Heart left ventricle (tissue), 16 donors: ENCODE data around the gene WDR76. TPM values are rescaled to one million over a fixed set of nuclear protein-coding genes. Genes with fewer than 3 reads are reported as not detected.

Experiments used
- ATAC-seq, 4 donors: fragments of 200-7000 bp; cut with Tn5 transposase; one replicate each; pipeline ENCODE4 v1.9.1; 2020 to 2022; ENCODE audit warnings: moderate library complexity in 4 of 4, mild to moderate bottlenecking in 3 of 4, moderate number of reproducible peaks in 1 of 4
- DNase-seq, 5 donors: peaks; one replicate each; pipeline ENCODE4 v3.0.0-alpha.2; 2020
- H3K27ac ChIP-seq, 12 donors: fragments of 200-600 bp; sonication (generic) in 4 of 12; one replicate each; pipeline versions ENCODE4 v1.5.0 to v1.8.0; 2016 to 2022; ENCODE audit warnings: mild to moderate bottlenecking in 2 of 12
- H3K27me3 ChIP-seq, 9 donors: fragments of 200-600 bp; sonication (generic) in 2 of 9; one replicate each; pipeline versions ENCODE4 v1.5.1 to v1.8.0; 2016 to 2022; ENCODE audit warnings: mild to moderate bottlenecking in 3 of 9
- H3K36me3 ChIP-seq, 9 donors: fragments of 200-600 bp; sonication (generic) in 2 of 9; one replicate each; pipeline versions ENCODE4 v1.5.0 to v1.8.0; 2018 to 2022; ENCODE audit warnings: mild to moderate bottlenecking in 2 of 9
- H3K4me1 ChIP-seq, 12 donors: fragments of 200-600 bp; sonication (generic) in 4 of 12; one replicate each; pipeline versions ENCODE4 v1.5.0 to v1.8.0; 2016 to 2022; ENCODE audit warnings: mild to moderate bottlenecking in 3 of 12
- H3K4me3 ChIP-seq, 12 donors: fragments of 200-600 bp; sonication (generic) in 4 of 12; one replicate each; pipeline versions ENCODE4 v1.5.0 to v1.8.0; 2017 to 2022; ENCODE audit warnings: mild to moderate bottlenecking in 9 of 12, moderate library complexity in 4 of 12
- H3K9me3 ChIP-seq, 12 donors: fragments of 200-600 bp; sonication (generic) in 4 of 12; one replicate each; pipeline versions ENCODE4 v1.5.0 to v1.8.0; 2016 to 2022; ENCODE audit warnings: mild to moderate bottlenecking in 1 of 12
- CTCF ChIP-seq, 12 donors: fragments of 200-600 bp; sonication (generic) in 4 of 12; IDR thresholded peaks; one replicate each; pipeline versions ENCODE4 v1.5.0 to v1.8.0; 2018 to 2022; ENCODE audit warnings: antibody characterized with exemption in 12 of 12, mild to moderate bottlenecking in 5 of 12
- POLR2A ChIP-seq, 2 donors: fragments of 450-650 bp; IDR thresholded peaks; one replicate each; pipeline ENCODE4 v1.6.1; 2017; ENCODE audit warnings: antibody characterized with exemption in 2 of 2, mild to moderate bottlenecking in 2 of 2, moderate library complexity in 2 of 2
- WGBS, 4 donors: extraction: QIAGEN DNeasy Blood & Tissue Kit in 2 of 4; methylation state at CpG; one replicate each; pipeline versions ENCODE4 v1.1.5 to v1.1.7; 2013 to 2018; 5-methylcytosine and 5-hydroxymethylcytosine counted together
- intact Hi-C, 10 donors: fragments of 100-400 bp; cut with DNase I; formaldehyde crosslinking; loops; one replicate each; pipeline versions ENCODE4 v1.11.1 to v1.14.2; 2022
- polyA plus RNA-seq, 2 donors: library from polyadenylated mRNA; stranded (reverse); fragments of 200-250 nt; gene quantifications; one replicate each; pipeline ENCODE4 v1.2.3, GENCODE V29; 2013
- total RNA-seq, 9 donors: library from RNA; depleted of rRNA in 2 of 9; stranded (reverse); fragments of >200 nt in 2 of 9; fragmentation: NEBNext Ultra II Directional in 3 of 9; extraction: Animal tissue kit (Norgen Biotek cat#: 25700) in 3 of 9; gene quantifications; one replicate each; pipeline versions ENCODE4 v1.1.0 to v1.2.4, GENCODE V29; 2016 to 2023
- donor health status: ischemic (EF 13 %, LVEDD 7.1; RV severe dilation, severe dysfunction).
- donor health status: healthy with polysubstance abuse.
- donor health status: DM: no; HTN: yes; CAD: no.
- donor health status: DM: no; HTN: no; CAD: no.
- donor health status: ischemic (EF 25% LVEDD 6.9; RV normal size, moderate dysfunction).
- donor health status: ischemic (EF 25% LVEDD 5.7; RV mildly dilated, moderate dysfunction).
- donor health status: healthy.
- donor health status: DM: yes; HTN: yes; CAD: no.
- donor health status: ischemic (EF 35%, LVEDD 5.7; RV mildly dilated, moderate dysfunction).
- donor health status: nonischemic (EF 11% LVEDD 7.7; RV severe dilation, severe dysfunction).
- donor health status: DM: yes; HTN: yes; CAD: no.
- donor health status: PGD.
- donor health status: ischemic (EF 29% LVEDD 5.4; RV normal size, mild dysfunction).
- donor health status: nonischemic (EF 23%, LVEDD 6.1; RV moderate dilation, normal function).

WDR76 gene
- total and polyA plus RNA-seq, 11 donors: 0.52 to 7.4 (median 1.3) TPM

- no peaks in the 10 kb centered on the region for H3K9me3 ChIP-seq
- ATAC-seq (peak in 3 of 4 donors; percentile 28 to 60 (median 45)), DNase-seq (no peak)
- H3K27me3 ChIP-seq: no peaks in the 10 kb centered on the region
- no peak for TF ChIP-seq POLR2A (IDR thresholded peaks at IDR 0.05)
- TF ChIP-seq CTCF (IDR thresholded peaks at IDR 0.05): no peak
- WGBS, 4 donors: 77 to 93% (median 88%) methylated on average over 2 of the region's 2 CpGs
- intact Hi-C loops: loop anchor here in 5 of 10 donors (5.0 to 10.0 kb wide), 4 partner anchors 193 to 633 kb away; no protein-coding TSS in a partner anchor
- H3K4me3 ChIP-seq: no peak overlapping the region
- H3K4me1 ChIP-seq: peaks cover 0 to 41% (median 4%) of the 10 kb centered on the region in 12 donors
- H3K27ac ChIP-seq: peak overlapping the region in 1 of 12 donors; percentile 39
- peaks cover 0 to 67% (median 19%) of the 10 kb centered on the region in 9 donors for H3K36me3 ChIP-seq
Measured at GRCh38 chr15:43871835-43872234, 45.0 kb downstream of the WDR76 start.

GRCh38 chr15:43872416-43873020 is 45.7 kb downstream of the WDR76 start:
- Histone ChIP-seq H3K4me1 (peaks cover 0 to 42% (median 4%) of the 10 kb centered on the region in 12 donors), H3K27ac (no peak overlapping the region)
- peak in 1 of 5 donors; percentile 31 for DNase-seq

GRCh38 chr15:43873651-43874050 is 46.8 kb downstream of the WDR76 start:
- intact Hi-C loops: loop anchor here in 5 of 10 donors (5.0 to 10.0 kb wide), 4 partner anchors 191 to 631 kb away; no protein-coding TSS in a partner anchor
- H3K4me3 ChIP-seq: no peak overlapping the region
- peak overlapping the region in 5 of 12 donors; percentile 12 to 94 (median 46) for H3K27ac ChIP-seq
- peaks cover 0 to 42% (median 4%) of the 10 kb centered on the region in 12 donors for H3K4me1 ChIP-seq
- 70 to 80% (median 74%) methylated on average over 10 of the region's 10 CpGs for WGBS, 4 donors
- no peaks in the 10 kb centered on the region for H3K9me3 ChIP-seq
- peaks cover 0 to 50% (median 16%) of the 10 kb centered on the region in 9 donors for H3K36me3 ChIP-seq
- DNase-seq (no peak), ATAC-seq (no peak)
- TF ChIP-seq POLR2A (IDR thresholded peaks at IDR 0.05) (no peak), CTCF (IDR thresholded peaks at IDR 0.05) (no peak)
- H3K27me3 ChIP-seq: no peaks in the 10 kb centered on the region

More at GRCh38 chr15:43872416-43873020, 45.7 kb downstream of the WDR76 start:
- Histone ChIP-seq H3K4me3 (no peak overlapping the region), H3K9me3 (no peaks in the 10 kb centered on the region), H3K36me3 (peaks cover 0 to 60% (median 16%) of the 10 kb centered on the region in 9 donors), H3K27me3 (no peaks in the 10 kb centered on the region)
- intact Hi-C loops: loop anchor here in 5 of 10 donors (5.0 to 10.0 kb wide), 4 partner anchors 192 to 632 kb away; no protein-coding TSS in a partner anchor
- 48 to 55% (median 49%) methylated on average over 6 of the region's 6 CpGs for WGBS, 4 donors
- ATAC-seq: peak; percentile 43 to 73 (median 68)
- TF ChIP-seq POLR2A (IDR thresholded peaks at IDR 0.05): no peak
- TF ChIP-seq CTCF (IDR thresholded peaks at IDR 0.05): peak; percentile 29 to 67 (median 54)

- Histone ChIP-seq H3K4me3 (peak overlapping the region in 9 of 12 donors; percentile 51 to 66 (median 62)), H3K27ac (peak overlapping the region in 11 of 12 donors; percentile 35 to 98 (median 93)), H3K36me3 (peaks cover 0 to 26% (median 7%) of the 10 kb centered on the region in 9 donors), H3K9me3 (no peaks in the 10 kb centered on the region), H3K27me3 (no peaks in the 10 kb centered on the region), H3K4me1 (peaks cover 0 to 57% (median 10%) of the 10 kb centered on the region in 12 donors)
- intact Hi-C loops: loop anchor here in 4 of 10 donors (10.0 kb wide), 3 partner anchors 188 to 628 kb away; no protein-coding TSS in a partner anchor
- 49 to 83% (median 69%) methylated on average over 3 of the region's 3 CpGs for WGBS, 4 donors
- TF ChIP-seq CTCF (IDR thresholded peaks at IDR 0.05): no peak
- TF ChIP-seq POLR2A (IDR thresholded peaks at IDR 0.05): no peak
- ATAC-seq (no peak), DNase-seq (no peak)
Measured at GRCh38 chr15:43876872-43877271, 50.1 kb downstream of the WDR76 start.
